Measurements from ENCODE around the gene TGFB3.

- TF ChIP-seq POLR2A (IDR thresholded peaks at IDR 0.05) (no peak), CTCF (IDR thresholded peaks at IDR 0.05 in 8 of 11, conservative IDR thresholded peaks at IDR 0.05 in 3 of 11) (no peak)
These were observed 4.0 kb upstream of the TGFB3 start, which contains the start of gene IFT43 for GRCh38 chr14:75985618-75986438.
